Transverse colon (tissue), 4 donors: ENCODE measurements around the gene DPH7. TPM values are rescaled to one million over a fixed set of nuclear protein-coding genes. Genes with fewer than 3 reads are reported as not detected.
"Not testable (repeated sequence)": the region's sequence is repeated elsewhere in the genome, so short reads cannot be mapped to it uniquely, and the experiment has no call there.

Source experiments
- DNase-seq: peaks from one replicate; pipeline ENCODE4 v3.0.0-alpha.2; 2019
- H3K27ac ChIP-seq, 4 donors: fragments of 200-600 bp; sonication (generic); 2 replicates each; pipeline ENCODE4 v1.5.1; 2016 to 2018; ENCODE audit warnings: inconsistent platforms in 4 of 4
- H3K27me3 ChIP-seq: fragments of 200-600 bp; sonication (generic); 2 replicates; pipeline ENCODE4 v1.5.1; 2017; ENCODE audit warnings: inconsistent platforms
- H3K36me3 ChIP-seq, 4 donors: fragments of 200-600 bp; sonication (generic); 2 replicates each; pipeline ENCODE4 v1.5.1; 2017 to 2019; ENCODE audit warnings: inconsistent platforms in 4 of 4
- H3K4me1 ChIP-seq, 4 donors: fragments of 200-600 bp; sonication (generic); 2 replicates each; pipeline ENCODE4 v1.5.1; 2017 to 2020; ENCODE audit warnings: inconsistent platforms in 4 of 4
- H3K4me3 ChIP-seq, 4 donors: fragments of 200-600 bp; sonication (generic); 1 replicate in 1 of 4; 2 replicates in 3 of 4; pipeline versions ENCODE4 v1.5.1 to v1.6.1; 2017 to 2019; ENCODE audit warnings: inconsistent platforms in 4 of 4
- H3K9me3 ChIP-seq, 2 donors: fragments of 200-600 bp; sonication (generic); 2 replicates each; pipeline ENCODE4 v1.5.1; 2017 to 2019; ENCODE audit warnings: inconsistent platforms in 2 of 2
- EP300 ChIP-seq: sonication (generic); formaldehyde crosslinking; IDR thresholded peaks from one replicate; pipeline ENCODE4 v1.6.1; 2017; ENCODE audit warnings: antibody characterized with exemption, low read depth
- POLR2A ChIP-seq: fragments of 450-650 bp; IDR thresholded peaks from one replicate; pipeline ENCODE4 v1.6.1; 2016; ENCODE audit warnings: antibody characterized with exemption, mild to moderate bottlenecking, moderate library complexity
- POLR2AphosphoS5 ChIP-seq, 3 donors: sonication (generic); formaldehyde crosslinking; IDR thresholded peaks; one replicate each; pipeline ENCODE4 v1.6.1; 2016; ENCODE audit warnings: antibody characterized with exemption in 3 of 3
- WGBS, 2 donors: methylation state at CpG; one replicate each; pipeline ENCODE4 v1.1.5; 2018; ENCODE audit warnings: low coverage in 1 of 2; 5-methylcytosine and 5-hydroxymethylcytosine counted together
- in situ Hi-C, 4 donors: fragments of 200-750 bp; cut with MboI; loops; one replicate each; pipeline versions ENCODE4 v1.15.0 to v1.15.1; 2017; ENCODE audit warnings: low sequenced_read_pairs in 3 of 4, low pct_ligation_motif_present in 1 of 4, low pct_unique_long_range_greater_than_20kb in 1 of 4
- intact Hi-C: fragments of 100-400 bp; cut with DNase I; formaldehyde crosslinking; loops from one replicate; pipeline ENCODE4 v1.15.1; 2023; ENCODE audit warnings: low total_unique reads
- total RNA-seq, 4 donors: library from RNA; depleted of rRNA; stranded (reverse); fragments of >200 nt; gene quantifications; one replicate each; pipeline ENCODE4 v1.1.0, GENCODE V29; 2016
- TF ChIP-seq, protein P1 (sequence below), 5 experiments: fragments of 200-600 bp in 3 of 5; fragments of 450-650 bp in 2 of 5; sonication (generic) in 3 of 5; IDR thresholded peaks; 1 replicate in 2 of 5; 2 replicates in 3 of 5; pipeline ENCODE4 v1.5.1; 2016 to 2017; ENCODE audit warnings: antibody characterized with exemption in 5 of 5, inconsistent platforms in 3 of 5, mild to moderate bottlenecking in 2 of 5, moderate library complexity in 1 of 5

DPH7 gene
- total RNA-seq = 10 to 100 TPM; 28.8 to 53.5 (median 36.6) TPM

GRCh38 chr9:137578518-137579258 is at the start of gene DPH7:
Gene DPH7, minus strand, starts transcription at chr9:137578925. Its CDS starts 148 bp downstream, at chr9:137578777.
- Histone ChIP-seq H3K27ac (peak within 1 kb of the TSS; percentile 79 to 97 (median 91)), H3K27me3 (no peaks in the 10 kb centered on the region), H3K4me3 (peak within 1 kb of the TSS; percentile 70 to 94 (median 80)), H3K9me3 (no peaks in the 10 kb centered on the region), H3K4me1 (peaks cover 15 to 30% (median 25%) of the 10 kb centered on the region in 4 donors), H3K36me3 (no peaks in the 10 kb centered on the region)
- TF ChIP-seq POLR2AphosphoS5 (IDR thresholded peaks at IDR 0.05) = peak in 2 of 3 donors; percentile 83 to 84
- TF ChIP-seq POLR2A = peak; percentile 71
- TF ChIP-seq EP300 = no peak
- TF ChIP-seq, protein P1, sequence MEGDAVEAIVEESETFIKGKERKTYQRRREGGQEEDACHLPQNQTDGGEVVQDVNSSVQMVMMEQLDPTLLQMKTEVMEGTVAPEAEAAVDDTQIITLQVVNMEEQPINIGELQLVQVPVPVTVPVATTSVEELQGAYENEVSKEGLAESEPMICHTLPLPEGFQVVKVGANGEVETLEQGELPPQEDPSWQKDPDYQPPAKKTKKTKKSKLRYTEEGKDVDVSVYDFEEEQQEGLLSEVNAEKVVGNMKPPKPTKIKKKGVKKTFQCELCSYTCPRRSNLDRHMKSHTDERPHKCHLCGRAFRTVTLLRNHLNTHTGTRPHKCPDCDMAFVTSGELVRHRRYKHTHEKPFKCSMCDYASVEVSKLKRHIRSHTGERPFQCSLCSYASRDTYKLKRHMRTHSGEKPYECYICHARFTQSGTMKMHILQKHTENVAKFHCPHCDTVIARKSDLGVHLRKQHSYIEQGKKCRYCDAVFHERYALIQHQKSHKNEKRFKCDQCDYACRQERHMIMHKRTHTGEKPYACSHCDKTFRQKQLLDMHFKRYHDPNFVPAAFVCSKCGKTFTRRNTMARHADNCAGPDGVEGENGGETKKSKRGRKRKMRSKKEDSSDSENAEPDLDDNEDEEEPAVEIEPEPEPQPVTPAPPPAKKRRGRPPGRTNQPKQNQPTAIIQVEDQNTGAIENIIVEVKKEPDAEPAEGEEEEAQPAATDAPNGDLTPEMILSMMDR (IDR thresholded peaks at IDR 0.05) = peak; percentile 85 to 97 (median 94)
- 2% methylated on average over 42 of the region's 82 CpGs; no CpG with 5 or more reads in 1 of the 2 donors for WGBS, 2 donors
- intact Hi-C loops = loop anchor here (5.0 kb wide), 1 partner anchor 39 kb away; the partner anchor contains the start of gene EHMT1
- in situ Hi-C loops = no loop called here
- peak; percentile 97 for DNase-seq

DNA sequence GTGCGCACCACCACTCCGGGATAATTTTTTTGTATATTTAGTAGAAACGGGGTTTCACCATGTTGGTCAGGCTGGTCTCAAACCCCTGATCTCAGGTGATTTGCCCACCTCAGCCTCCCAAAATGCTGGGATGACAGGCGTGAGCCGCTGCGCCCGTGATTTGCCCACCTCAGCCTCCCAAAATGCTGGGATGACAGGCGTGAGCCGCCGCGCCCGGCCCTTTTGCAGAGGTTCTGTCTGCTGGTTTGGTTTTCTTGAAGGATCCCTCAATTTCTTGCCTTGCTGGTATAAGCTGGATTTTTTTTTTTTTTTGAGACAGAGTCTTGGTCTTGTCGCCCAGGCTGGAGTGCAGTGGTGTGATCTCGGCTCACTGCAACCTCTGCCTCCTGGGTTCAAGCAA is 48.7 kb upstream of the DPH7 start:
- 95 to 96% methylated on average over 4 to 14 of the region's 14 CpGs for WGBS, 2 donors
- H3K36me3 ChIP-seq, H3K4me3 ChIP-seq, H3K27me3 ChIP-seq, intact Hi-C loops, in situ Hi-C loops, H3K27ac ChIP-seq, DNase-seq, H3K9me3 ChIP-seq: not testable (repeated sequence)
- H3K4me1 ChIP-seq = peaks cover 6 to 53% (median 18%) of the 10 kb centered on the region in 4 donors

- TF ChIP-seq EP300 = no peak
- TF ChIP-seq, protein P1 (IDR thresholded peaks at IDR 0.05) = no peak
- TF ChIP-seq POLR2AphosphoS5 (IDR thresholded peaks at IDR 0.05) = no peak
- no peak for TF ChIP-seq POLR2A
- Histone ChIP-seq H3K27me3 (no peaks in the 10 kb centered on the region), H3K4me3 (no peak overlapping the region), H3K27ac (no peak overlapping the region), H3K4me1 (peaks cover 6 to 58% (median 22%) of the 10 kb centered on the region in 4 donors), H3K36me3 (no peaks in the 10 kb centered on the region), H3K9me3 (no peaks in the 10 kb centered on the region)
- intact Hi-C loops (no loop called here), in situ Hi-C loops (no loop called here)
- WGBS, 2 donors = 92% methylated on average over 3 to 4 of the region's 4 CpGs
- DNase-seq = no peak
Measured at GRCh38 chr9:137626464-137626863, 47.7 kb upstream of the DPH7 start.

DNA sequence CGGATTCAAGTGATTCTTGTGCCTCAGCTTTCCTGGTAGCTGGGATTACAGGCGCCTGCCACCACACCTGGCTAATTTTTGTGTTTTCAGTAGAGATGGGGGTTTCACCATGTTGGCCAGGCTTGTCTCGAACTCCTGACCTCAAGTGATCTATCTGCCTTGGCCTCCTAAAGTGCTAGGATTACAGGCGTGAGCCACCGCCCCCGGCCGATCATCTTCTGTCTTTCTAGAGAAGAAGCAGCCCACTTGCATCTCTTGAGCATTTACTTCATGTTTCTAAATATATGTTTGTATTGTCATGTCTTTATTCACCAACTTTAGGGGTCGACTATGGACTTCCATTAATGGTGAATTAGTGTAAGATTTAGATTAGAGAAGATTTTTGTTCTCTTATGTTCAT is 43.5 kb upstream of the DPH7 start:
- H3K36me3 ChIP-seq, H3K9me3 ChIP-seq, H3K27ac ChIP-seq, H3K27me3 ChIP-seq, intact Hi-C loops, in situ Hi-C loops, DNase-seq, H3K4me3 ChIP-seq: not testable (repeated sequence)
- peaks cover 18 to 47% (median 33%) of the 10 kb centered on the region in 4 donors for H3K4me1 ChIP-seq
- 67 to 92% methylated on average over 2 to 8 of the region's 8 CpGs for WGBS, 2 donors

GRCh38 chr9:137621131-137621757 is 42.5 kb upstream of the DPH7 start:
- no peaks in the 10 kb centered on the region for H3K9me3 ChIP-seq
- in situ Hi-C loops (no loop called here), intact Hi-C loops (no loop called here)
- H3K27ac ChIP-seq = no peak overlapping the region
- H3K4me3 ChIP-seq = no peak overlapping the region
- peaks cover 21 to 49% (median 35%) of the 10 kb centered on the region in 4 donors for H3K4me1 ChIP-seq
- H3K27me3 ChIP-seq = no peaks in the 10 kb centered on the region
- no peaks in the 10 kb centered on the region for H3K36me3 ChIP-seq
- TF ChIP-seq EP300 (no peak), POLR2A (no peak), POLR2AphosphoS5 (IDR thresholded peaks at IDR 0.05) (no peak)
- TF ChIP-seq, protein P1 (IDR thresholded peaks at IDR 0.05) = peak in 4 of 5 experiments; percentile 35 to 41 (median 40)
- WGBS, 2 donors = 57 to 58% methylated on average over 6 of the region's 6 CpGs
- DNase-seq = no peak
